ENCODE results near the gene P2RX4.
"Not testable (repeated sequence)": the region's sequence is repeated elsewhere in the genome, so short reads cannot be mapped to it uniquely, and the experiment has no call there.

The P2RX4 gene

GRCh38 chr12:121188227-121188626, 21.7 kb upstream of the P2RX4 start:
- DNase-seq (ENCODE audit: low read depth in 4 of 4, low spot score in 1 of 4): no peak

- no peak for DNase-seq (ENCODE audit: low read depth in 4 of 4, low spot score in 1 of 4)
Observed at GRCh38 chr12:121189131-121189530, 20.8 kb upstream of the P2RX4 start.

GRCh38 chr12:121189619-121190155, 20.2 kb upstream of the P2RX4 start:
- DNase-seq (ENCODE audit: low read depth in 4 of 4, low spot score in 1 of 4): no peak

DNA sequence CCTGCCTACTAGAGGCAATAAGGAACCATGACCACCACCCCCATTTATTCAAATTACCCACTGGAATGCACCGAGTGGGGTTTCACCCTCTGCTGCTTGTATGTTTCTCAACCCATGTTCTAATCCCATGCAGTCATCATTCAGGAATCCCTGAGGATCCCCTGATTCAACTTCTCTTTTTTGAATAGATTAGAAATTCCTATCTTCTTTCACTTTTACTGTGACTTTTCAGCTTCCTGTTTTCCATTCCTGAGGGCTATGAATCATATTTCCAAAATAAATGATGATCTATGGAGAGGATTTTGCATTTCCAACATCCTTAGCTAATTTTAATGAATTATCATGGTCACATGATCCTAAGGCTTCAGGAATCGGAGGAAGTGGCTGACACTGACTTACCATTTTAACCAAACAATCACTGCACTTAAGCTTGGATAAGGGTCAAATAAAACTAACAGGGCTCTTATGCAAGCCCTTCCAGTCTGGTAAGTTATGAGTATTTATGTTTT, 19.4 kb upstream of the P2RX4 start:
- DNase-seq (ENCODE audit: low read depth in 4 of 4, low spot score in 1 of 4): no peak

- DNase-seq (ENCODE audit: low read depth in 4 of 4, low spot score in 1 of 4): no peak
Observed at GRCh38 chr12:121191151-121191550, 18.8 kb upstream of the P2RX4 start.

DNA sequence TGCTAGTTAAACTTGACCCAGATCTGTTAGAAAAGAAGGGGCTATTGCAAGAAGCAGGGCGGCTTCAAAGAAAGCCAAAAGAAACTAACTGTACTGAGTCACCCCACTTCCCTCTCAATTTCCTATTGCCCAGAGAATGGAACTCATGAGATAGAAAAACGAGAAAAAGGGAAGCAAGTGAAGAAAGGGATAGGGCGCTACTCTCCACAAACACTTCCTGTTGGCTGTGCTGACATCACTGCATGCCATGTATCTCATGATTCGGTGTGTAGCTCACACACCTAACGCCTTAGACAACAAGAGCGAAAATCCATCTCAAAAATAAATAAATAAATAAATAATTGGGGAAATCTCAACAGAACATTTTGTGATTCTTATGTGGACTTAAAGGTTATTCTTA, 13.0 kb upstream of the P2RX4 start:
- no peak for DNase-seq (ENCODE audit: low read depth in 4 of 4, low spot score in 1 of 4)

DNA sequence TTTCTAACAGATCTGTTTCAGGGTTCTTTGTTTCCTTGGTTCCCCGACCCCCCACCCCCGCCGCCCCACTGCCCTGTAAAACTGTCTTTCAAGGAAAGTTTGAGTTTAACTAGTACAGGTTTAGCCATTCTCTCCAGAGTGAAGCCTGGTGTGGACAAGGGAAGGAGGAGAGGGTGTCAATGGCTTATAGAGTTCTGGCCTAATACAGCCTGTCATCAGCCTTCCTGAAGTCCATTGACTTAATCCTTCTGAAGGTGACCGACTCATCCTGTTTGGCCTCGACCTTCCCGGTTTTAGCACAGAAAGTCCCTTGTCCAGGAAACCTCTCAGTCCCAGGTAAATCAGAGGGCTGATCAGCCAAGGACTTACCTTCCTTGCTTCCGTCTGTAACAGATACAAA, 11.0 kb upstream of the P2RX4 start:
- DNase-seq (ENCODE audit: low read depth in 4 of 4, low spot score in 1 of 4): no peak

DNA sequence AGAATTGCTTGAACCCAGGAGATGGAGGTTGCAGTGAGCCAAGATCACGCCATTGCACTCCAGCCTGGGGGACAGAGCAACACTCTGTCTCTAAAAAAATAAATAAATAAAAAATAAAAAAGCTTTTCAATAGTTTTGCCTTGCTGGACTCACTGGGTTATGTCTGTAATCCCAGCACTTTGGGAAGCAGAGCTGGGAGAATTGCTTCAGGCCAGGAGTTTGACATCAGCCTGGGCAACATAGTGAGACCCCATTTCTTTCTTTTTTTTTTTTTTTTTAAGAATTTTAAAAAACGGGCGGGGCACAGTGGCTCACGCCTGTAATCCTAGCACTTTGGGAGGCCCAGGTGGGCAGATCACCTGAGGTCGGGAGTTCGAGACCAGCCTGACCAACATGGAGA, 8.8 kb upstream of the P2RX4 start:
- not testable (repeated sequence) for DNase-seq (ENCODE audit: low read depth in 4 of 4, low spot score in 1 of 4)

DNA sequence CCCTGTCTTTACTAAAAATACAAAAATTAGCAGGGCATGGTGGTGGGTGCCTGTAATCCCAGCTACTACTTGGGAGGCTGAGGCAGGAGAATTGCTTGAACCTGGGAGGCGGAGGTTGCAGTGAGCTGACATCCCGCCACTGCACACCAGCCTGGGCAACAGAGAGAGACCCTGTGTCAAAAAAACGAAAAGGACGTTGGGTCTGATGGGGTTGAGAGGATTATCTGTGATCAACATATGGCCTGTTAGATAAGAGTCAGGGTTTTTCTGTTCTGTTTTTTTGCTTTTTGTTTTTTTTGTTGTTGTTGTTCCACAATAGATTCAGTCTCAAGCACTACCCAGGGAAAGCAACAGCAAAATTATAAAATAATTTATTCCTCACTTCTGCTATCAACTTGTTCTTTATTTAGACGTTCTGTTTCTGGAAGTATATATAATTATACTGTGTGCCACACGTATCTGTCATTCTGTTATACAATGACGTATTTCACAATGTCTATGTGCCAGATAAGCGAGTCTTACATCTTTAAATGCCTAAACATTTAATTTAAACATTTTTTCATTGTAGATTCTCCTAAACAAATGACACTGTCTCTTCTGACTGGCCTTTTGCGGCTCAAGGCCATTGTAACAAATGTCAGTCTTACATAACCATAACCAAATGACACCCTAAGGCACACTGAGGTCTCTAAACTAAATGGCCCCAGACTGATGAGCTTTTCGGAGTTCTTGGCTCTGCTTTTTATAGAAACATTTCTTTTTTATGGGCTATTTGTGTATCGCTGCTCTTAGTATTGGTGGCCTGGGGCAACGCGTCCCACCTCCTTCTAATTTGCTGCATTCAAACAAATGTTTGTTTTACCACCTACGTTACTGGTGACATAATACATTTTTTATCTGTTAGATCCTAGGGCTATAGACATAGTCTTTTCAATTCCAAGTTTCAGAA, 7.2 kb upstream of the P2RX4 start:
- no peak for DNase-seq (ENCODE audit: low read depth in 4 of 4, low spot score in 1 of 4)

GRCh38 chr12:121203482-121203881, 6.4 kb upstream of the P2RX4 start:
- no peak for DNase-seq (ENCODE audit: low read depth in 4 of 4, low spot score in 1 of 4)

- DNase-seq (ENCODE audit: low read depth in 4 of 4, low spot score in 1 of 4): no peak
Observed at GRCh38 chr12:121205491-121205890, 4.4 kb upstream of the P2RX4 start.

DNA sequence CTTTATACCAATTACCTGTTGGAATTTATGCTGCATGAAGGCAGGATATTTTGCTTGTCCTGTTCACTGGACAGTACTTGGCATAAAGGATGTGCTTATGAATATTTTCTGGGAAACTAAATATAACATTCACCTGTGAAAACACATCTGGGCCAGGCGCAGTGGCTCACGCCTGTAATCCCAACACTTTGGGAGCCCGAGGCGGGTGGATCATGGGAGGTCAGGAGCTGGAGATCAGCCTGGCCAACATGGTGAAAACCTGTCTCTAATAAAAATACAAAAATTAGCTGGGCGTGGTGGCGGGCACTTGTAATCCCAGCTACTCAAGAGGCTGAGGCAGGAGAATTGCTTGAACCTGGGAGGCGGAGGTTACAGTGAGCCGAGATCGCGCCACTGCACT, 1.4 kb upstream of the P2RX4 start:
- not testable (repeated sequence) for DNase-seq (ENCODE audit: low read depth in 4 of 4, low spot score in 1 of 4)

DNA sequence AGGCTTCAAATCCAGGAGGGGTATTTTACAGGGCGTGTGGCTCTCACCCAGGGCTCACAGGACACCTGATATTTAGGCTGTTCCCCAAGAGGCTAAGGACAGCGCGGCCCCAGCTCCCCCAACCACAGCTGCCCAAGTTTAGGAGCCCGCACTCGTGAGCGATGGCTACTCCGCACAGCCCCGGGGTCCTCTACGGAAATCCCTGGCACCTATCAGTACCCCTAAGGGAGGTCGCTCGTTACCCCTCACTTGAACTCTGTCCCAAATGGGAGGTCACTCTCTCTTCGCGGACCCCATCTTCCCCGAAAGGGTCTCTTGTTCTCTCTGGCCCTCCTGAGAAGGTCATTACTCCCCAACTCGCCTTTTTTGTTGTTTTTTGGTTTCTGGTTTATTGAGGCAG, 708 bp upstream of the P2RX4 start:
- no peak for DNase-seq (ENCODE audit: low read depth in 4 of 4, low spot score in 1 of 4)

DNA sequence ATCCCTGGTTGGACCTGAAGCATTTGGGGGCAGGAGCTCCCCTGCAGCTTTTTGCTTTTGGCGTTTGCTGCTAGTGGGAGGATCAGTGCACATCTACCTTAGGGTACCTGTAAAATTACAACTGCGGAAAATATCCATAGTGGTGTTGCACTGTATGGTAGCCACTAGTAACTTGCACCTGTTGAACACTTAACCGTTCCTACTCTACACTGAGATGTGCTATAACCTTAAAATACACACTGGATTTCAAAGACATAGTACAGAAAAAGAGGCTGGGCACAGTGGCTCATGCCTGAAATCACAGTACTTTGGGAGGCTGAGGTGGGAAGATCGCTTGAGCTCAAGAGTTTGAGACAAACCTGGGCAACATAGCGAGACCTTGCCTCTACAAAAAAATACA, 2.9 kb downstream of the P2RX4 start:
- DNase-seq (ENCODE audit: low read depth in 4 of 4, low spot score in 1 of 4): no peak

GRCh38 chr12:121214166-121214777, 4.3 kb downstream of the P2RX4 start:
- peak in 1 of 4 experiments; percentile 23 for DNase-seq (ENCODE audit: low read depth in 4 of 4, low spot score in 1 of 4)

DNA sequence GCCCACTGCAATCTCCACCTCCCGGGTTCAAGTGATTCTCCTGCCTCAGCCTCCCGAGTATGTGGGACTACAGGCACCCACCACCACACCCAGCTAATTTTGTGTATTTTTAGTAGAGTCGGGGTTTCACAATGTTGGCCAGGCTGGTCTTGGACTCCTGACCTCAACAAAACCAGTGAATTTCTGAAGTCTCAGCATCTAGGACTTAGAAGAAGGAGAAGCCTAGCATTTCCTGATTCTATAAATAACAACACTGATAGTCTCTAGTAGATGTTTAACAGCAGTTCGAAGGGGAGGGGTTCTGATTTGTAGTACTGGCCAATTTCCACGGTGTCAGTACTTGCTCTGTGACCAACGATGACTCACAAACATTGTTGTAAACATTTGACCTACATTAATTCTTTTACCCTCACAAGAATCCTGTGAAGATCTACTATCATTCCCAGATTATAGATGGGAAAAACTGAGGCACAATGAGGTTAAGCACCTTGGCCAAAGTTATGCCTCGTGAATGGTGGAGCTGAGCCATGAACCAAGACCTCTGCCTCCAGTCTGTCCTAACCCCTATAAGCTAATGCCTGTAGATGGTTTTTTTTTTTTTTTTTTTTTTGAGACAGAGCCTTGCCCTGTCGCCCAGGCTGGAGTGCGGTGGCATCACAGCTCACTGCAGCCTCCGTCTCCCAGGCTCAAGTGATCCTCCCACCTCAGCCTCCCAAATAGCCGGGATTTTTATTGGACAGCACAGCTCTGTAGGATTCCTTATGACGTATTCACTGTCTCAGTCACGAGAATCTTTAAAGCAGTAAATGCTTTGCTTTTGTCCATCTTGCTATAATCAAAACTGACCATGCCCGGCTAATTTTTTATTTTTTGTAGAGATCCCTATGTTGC, 5.2 kb downstream of the P2RX4 start:
- no peak for DNase-seq (ENCODE audit: low read depth in 4 of 4, low spot score in 1 of 4)

DNA sequence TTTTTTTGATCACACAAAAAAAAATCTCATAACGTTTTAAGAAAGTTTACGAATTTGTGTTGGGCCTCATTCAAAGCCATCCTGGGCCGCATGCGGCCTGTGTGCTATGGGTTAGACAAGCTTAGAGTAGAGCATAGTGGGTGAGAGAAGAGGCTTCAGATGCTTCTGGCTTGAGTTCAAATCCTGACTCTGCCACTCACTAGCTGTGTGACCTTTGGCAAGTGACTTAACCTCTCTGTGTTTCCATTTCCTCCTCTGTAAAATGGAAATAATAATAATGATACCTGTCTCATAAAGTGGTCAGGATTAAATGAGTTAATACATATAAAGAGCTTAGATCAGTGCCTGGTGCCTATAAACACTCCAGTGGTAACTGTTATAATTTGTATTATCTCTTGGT, 6.2 kb downstream of the P2RX4 start:
- DNase-seq (ENCODE audit: low read depth in 4 of 4, low spot score in 1 of 4): no peak

- no peak for DNase-seq (ENCODE audit: low read depth in 4 of 4, low spot score in 1 of 4)
Observed at GRCh38 chr12:121217063-121217462, 7.1 kb downstream of the P2RX4 start.

DNA sequence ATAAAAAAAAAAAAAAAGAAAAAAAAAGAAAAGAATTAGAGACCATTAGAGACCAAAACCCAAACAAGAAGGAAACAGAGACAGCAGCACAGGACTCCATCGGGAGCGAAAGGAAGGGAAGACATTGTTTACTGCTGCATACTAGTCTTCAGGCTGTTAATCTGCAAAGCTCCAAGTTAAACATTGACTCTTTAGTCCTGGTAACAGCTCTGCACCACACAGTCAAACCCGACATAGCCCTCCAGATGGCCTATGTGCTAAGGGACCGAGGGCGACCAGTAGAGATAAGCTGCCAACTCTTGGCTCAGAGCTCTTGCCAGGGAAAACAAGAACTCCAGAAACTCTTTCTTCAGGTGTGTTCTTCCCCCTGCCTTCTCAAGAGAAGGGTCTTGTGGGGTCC, 7.8 kb downstream of the P2RX4 start:
- no peak for DNase-seq (ENCODE audit: low read depth in 4 of 4, low spot score in 1 of 4)

DNA sequence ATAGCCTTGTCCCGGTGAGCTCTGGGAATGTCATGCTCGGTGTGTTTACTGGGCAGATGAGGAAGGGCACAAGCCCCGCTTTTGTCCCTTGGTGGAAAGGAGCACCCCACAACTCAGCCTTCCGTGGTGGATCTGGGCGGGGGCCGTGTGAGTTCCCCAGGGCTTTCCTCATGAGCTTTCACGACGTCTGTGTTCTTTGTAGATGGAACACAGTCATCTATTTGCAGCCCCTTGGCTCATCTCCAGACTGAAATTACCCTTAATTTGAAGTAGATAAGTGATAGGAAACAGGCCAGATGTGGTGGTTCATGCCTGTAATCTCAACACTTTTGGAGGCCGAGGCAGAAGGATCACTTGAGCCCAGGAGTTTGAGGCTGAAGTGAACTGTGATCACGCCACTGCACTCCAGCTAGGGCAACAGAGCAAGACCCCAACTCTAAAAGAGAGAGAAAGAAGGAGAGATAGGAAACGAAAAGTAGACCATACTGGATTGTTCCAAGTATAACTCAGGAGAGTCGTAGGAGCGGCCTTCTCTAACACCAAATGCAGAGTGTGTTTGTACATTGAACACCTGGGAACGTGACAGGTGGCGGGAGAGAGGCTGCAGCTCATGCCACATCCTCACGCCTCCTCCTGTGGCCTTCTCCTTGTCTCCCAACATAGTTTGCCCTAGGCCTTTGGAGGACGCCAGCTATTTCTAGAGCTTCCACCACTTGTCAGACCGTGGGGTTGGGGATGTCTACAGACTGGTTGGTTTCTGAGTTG, 8.8 kb downstream of the P2RX4 start:
- DNase-seq (ENCODE audit: low read depth in 4 of 4, low spot score in 1 of 4): no peak

All from stimulated activated CD4-positive, alpha-beta T cell treated with anti-CD3 and anti-CD28 coated beads, Interleukin-1b, Interleukin-23, amount 100 ng/mL, for 24 hours (primary cell).